Transverse colon (tissue), 4 donors: Measurements from ENCODE around the gene NUMB. TPM values are rescaled to one million over a fixed set of nuclear protein-coding genes. Genes with fewer than 3 reads are reported as not detected.

Experiments used
- DNase-seq: peaks from one replicate; pipeline ENCODE4 v3.0.0-alpha.2; 2019
- H3K27ac ChIP-seq, 4 donors: fragments of 200-600 bp; sonication (generic); 2 replicates each; pipeline ENCODE4 v1.5.1; 2016 to 2018; ENCODE audit warnings: inconsistent platforms in 4 of 4
- H3K27me3 ChIP-seq: fragments of 200-600 bp; sonication (generic); 2 replicates; pipeline ENCODE4 v1.5.1; 2017; ENCODE audit warnings: inconsistent platforms
- H3K36me3 ChIP-seq, 4 donors: fragments of 200-600 bp; sonication (generic); 2 replicates each; pipeline ENCODE4 v1.5.1; 2017 to 2019; ENCODE audit warnings: inconsistent platforms in 4 of 4
- H3K4me1 ChIP-seq, 4 donors: fragments of 200-600 bp; sonication (generic); 2 replicates each; pipeline ENCODE4 v1.5.1; 2017 to 2020; ENCODE audit warnings: inconsistent platforms in 4 of 4
- H3K4me3 ChIP-seq, 4 donors: fragments of 200-600 bp; sonication (generic); 1 replicate in 1 of 4; 2 replicates in 3 of 4; pipeline versions ENCODE4 v1.5.1 to v1.6.1; 2017 to 2019; ENCODE audit warnings: inconsistent platforms in 4 of 4
- H3K9me3 ChIP-seq, 2 donors: fragments of 200-600 bp; sonication (generic); 2 replicates each; pipeline ENCODE4 v1.5.1; 2017 to 2019; ENCODE audit warnings: inconsistent platforms in 2 of 2
- EP300 ChIP-seq: sonication (generic); formaldehyde crosslinking; IDR thresholded peaks from one replicate; pipeline ENCODE4 v1.6.1; 2017; ENCODE audit warnings: antibody characterized with exemption, low read depth
- POLR2A ChIP-seq: fragments of 450-650 bp; IDR thresholded peaks from one replicate; pipeline ENCODE4 v1.6.1; 2016; ENCODE audit warnings: antibody characterized with exemption, mild to moderate bottlenecking, moderate library complexity
- POLR2AphosphoS5 ChIP-seq, 3 donors: sonication (generic); formaldehyde crosslinking; IDR thresholded peaks; one replicate each; pipeline ENCODE4 v1.6.1; 2016; ENCODE audit warnings: antibody characterized with exemption in 3 of 3
- WGBS, 2 donors: methylation state at CpG; one replicate each; pipeline ENCODE4 v1.1.5; 2018; ENCODE audit warnings: low coverage in 1 of 2; 5-methylcytosine and 5-hydroxymethylcytosine counted together
- in situ Hi-C, 4 donors: fragments of 200-750 bp; cut with MboI; loops; one replicate each; pipeline versions ENCODE4 v1.15.0 to v1.15.1; 2017; ENCODE audit warnings: low sequenced_read_pairs in 3 of 4, low pct_ligation_motif_present in 1 of 4, low pct_unique_long_range_greater_than_20kb in 1 of 4
- intact Hi-C: fragments of 100-400 bp; cut with DNase I; formaldehyde crosslinking; loops from one replicate; pipeline ENCODE4 v1.15.1; 2023; ENCODE audit warnings: low total_unique reads
- total RNA-seq, 4 donors: library from RNA; depleted of rRNA; stranded (reverse); fragments of >200 nt; gene quantifications; one replicate each; pipeline ENCODE4 v1.1.0, GENCODE V29; 2016
- TF ChIP-seq, protein P1 (sequence below), 5 experiments: fragments of 200-600 bp in 3 of 5; fragments of 450-650 bp in 2 of 5; sonication (generic) in 3 of 5; IDR thresholded peaks; 1 replicate in 2 of 5; 2 replicates in 3 of 5; pipeline ENCODE4 v1.5.1; 2016 to 2017; ENCODE audit warnings: antibody characterized with exemption in 5 of 5, inconsistent platforms in 3 of 5, mild to moderate bottlenecking in 2 of 5, moderate library complexity in 1 of 5

Gene NUMB
- total RNA-seq, 4 donors from 2014 or later = 64.7 to 117 (median 103) TPM

GRCh38 chr14:73261075-73261474 lies 197.3 kb downstream of the NUMB start:
- DNase-seq = no peak
- in situ Hi-C loops = no loop called here
- Histone ChIP-seq H3K4me3 (no peak overlapping the region), H3K27ac (no peak overlapping the region), H3K4me1 (no peaks in the 10 kb centered on the region), H3K27me3 (no peaks in the 10 kb centered on the region), H3K9me3 (no peaks in the 10 kb centered on the region), H3K36me3 (no peaks in the 10 kb centered on the region)
- intact Hi-C loops = no loop called here
- TF ChIP-seq EP300 (no peak), POLR2AphosphoS5 (IDR thresholded peaks at IDR 0.05) (no peak), POLR2A (no peak)
- TF ChIP-seq, protein P1, sequence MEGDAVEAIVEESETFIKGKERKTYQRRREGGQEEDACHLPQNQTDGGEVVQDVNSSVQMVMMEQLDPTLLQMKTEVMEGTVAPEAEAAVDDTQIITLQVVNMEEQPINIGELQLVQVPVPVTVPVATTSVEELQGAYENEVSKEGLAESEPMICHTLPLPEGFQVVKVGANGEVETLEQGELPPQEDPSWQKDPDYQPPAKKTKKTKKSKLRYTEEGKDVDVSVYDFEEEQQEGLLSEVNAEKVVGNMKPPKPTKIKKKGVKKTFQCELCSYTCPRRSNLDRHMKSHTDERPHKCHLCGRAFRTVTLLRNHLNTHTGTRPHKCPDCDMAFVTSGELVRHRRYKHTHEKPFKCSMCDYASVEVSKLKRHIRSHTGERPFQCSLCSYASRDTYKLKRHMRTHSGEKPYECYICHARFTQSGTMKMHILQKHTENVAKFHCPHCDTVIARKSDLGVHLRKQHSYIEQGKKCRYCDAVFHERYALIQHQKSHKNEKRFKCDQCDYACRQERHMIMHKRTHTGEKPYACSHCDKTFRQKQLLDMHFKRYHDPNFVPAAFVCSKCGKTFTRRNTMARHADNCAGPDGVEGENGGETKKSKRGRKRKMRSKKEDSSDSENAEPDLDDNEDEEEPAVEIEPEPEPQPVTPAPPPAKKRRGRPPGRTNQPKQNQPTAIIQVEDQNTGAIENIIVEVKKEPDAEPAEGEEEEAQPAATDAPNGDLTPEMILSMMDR (IDR thresholded peaks at IDR 0.05) = no peak
- WGBS, 2 donors = 73 to 80% methylated on average over 1 to 3 of the region's 6 CpGs

- intact Hi-C loops = no loop called here
- no peak overlapping the region for H3K27ac ChIP-seq
- H3K9me3 ChIP-seq = no peaks in the 10 kb centered on the region
- H3K4me3 ChIP-seq = no peak overlapping the region
- H3K27me3 ChIP-seq = no peaks in the 10 kb centered on the region
- DNase-seq = no peak
- H3K4me1 ChIP-seq = no peaks in the 10 kb centered on the region
- in situ Hi-C loops = no loop called here
- no peak for TF ChIP-seq EP300
- no peak for TF ChIP-seq POLR2A
- TF ChIP-seq POLR2AphosphoS5 (IDR thresholded peaks at IDR 0.05) = no peak
- TF ChIP-seq, protein P1 (IDR thresholded peaks at IDR 0.05) = no peak
- 79% methylated on average over 11 of the region's 11 CpGs; no CpG with 5 or more reads in 1 of the 2 donors for WGBS, 2 donors
- no peaks in the 10 kb centered on the region for H3K36me3 ChIP-seq
These were observed 197.8 kb downstream of the NUMB start for GRCh38 chr14:73260574-73260973.

- no peak overlapping the region for H3K4me3 ChIP-seq
- no peaks in the 10 kb centered on the region for H3K27me3 ChIP-seq
- no peaks in the 10 kb centered on the region for H3K9me3 ChIP-seq
- TF ChIP-seq POLR2AphosphoS5 (IDR thresholded peaks at IDR 0.05) (no peak), EP300 (no peak), POLR2A (no peak)
- TF ChIP-seq, protein P1 (IDR thresholded peaks at IDR 0.05) = no peak
- H3K27ac ChIP-seq = no peak overlapping the region
- 67 to 76% methylated on average over 1 to 9 of the region's 9 CpGs for WGBS, 2 donors
- no peak for DNase-seq
- no peaks in the 10 kb centered on the region for H3K4me1 ChIP-seq
- in situ Hi-C loops = no loop called here
- no peaks in the 10 kb centered on the region for H3K36me3 ChIP-seq
- intact Hi-C loops = no loop called here
These were observed 198.5 kb downstream of the NUMB start for GRCh38 chr14:73259837-73260236.

DNA sequence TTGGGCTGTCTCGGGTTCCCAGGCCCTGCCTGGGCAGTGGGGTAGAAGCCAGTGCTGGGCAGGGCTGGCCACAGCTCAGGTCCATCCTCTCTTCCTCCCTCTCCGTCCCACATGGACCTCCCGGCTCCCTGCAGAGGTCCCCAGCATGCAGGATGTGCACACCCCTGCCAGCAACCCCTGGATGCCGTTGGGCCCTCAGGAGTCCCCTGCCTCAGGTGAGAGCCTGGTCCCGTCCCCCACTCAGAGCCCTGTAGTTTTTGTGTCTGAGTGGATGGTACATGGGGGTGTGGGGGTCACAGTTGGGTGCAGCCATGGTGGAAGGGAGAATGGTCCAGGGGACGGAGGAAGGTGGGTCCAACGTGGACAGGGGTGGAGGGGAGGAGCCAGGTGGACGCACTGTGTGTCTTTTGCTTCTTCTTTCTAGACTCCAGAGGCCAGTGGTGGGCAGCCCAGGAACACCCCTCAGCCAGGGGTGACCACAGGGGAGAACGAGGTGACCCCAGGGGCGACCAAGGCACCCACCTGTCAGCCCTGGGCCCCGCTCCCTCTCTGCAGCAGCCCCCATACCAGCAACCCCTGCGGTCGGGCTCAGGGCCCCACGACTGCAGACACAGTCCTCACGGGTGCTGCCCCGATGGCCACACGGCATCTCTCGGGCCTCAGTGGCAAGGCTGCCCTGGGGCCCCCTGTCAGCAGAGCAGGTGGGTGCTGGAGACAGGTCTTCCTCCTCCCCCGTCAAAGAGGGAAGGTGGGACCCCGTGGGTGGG lies 199.3 kb downstream of the NUMB start:
- no peaks in the 10 kb centered on the region for H3K36me3 ChIP-seq
- TF ChIP-seq POLR2AphosphoS5 (IDR thresholded peaks at IDR 0.05) (no peak), EP300 (no peak), POLR2A (no peak)
- TF ChIP-seq, protein P1 (IDR thresholded peaks at IDR 0.05) = no peak
- in situ Hi-C loops = no loop called here

More for the DNA sequence above, 199.3 kb downstream of the NUMB start:
- H3K27me3 ChIP-seq = no peaks in the 10 kb centered on the region
- DNase-seq = no peak
- H3K4me1 ChIP-seq = no peaks in the 10 kb centered on the region
- H3K27ac ChIP-seq = no peak overlapping the region
- H3K4me3 ChIP-seq = no peak overlapping the region
- 78 to 82% methylated on average over 4 to 16 of the region's 20 CpGs for WGBS, 2 donors
- no peaks in the 10 kb centered on the region for H3K9me3 ChIP-seq
- intact Hi-C loops = no loop called here
